IPS-15b (cell line): ENCODE measurements around the gene OR52E2.

Experiments
- H3K27me3 ChIP-seq: one replicate; pipeline ENCODE4 v1.6.1; 2013; ENCODE audit warnings: low read length; ENCODE audit not compliant: control insufficient read depth, insufficient read depth
- H3K36me3 ChIP-seq: one replicate; pipeline ENCODE4 v1.6.1; 2013; ENCODE audit warnings: low read length; ENCODE audit not compliant: control insufficient read depth, insufficient read depth
- H3K4me1 ChIP-seq: one replicate; pipeline ENCODE4 v1.6.1; 2013; ENCODE audit warnings: mild to moderate bottlenecking, low read length; ENCODE audit not compliant: control insufficient read depth, insufficient read depth
- H3K4me3 ChIP-seq: one replicate; pipeline ENCODE4 v1.5.1; 2013; ENCODE audit warnings: low read depth, low read length
- H3K9ac ChIP-seq: one replicate; pipeline ENCODE4 v1.6.1; 2013; ENCODE audit warnings: low read depth, mild to moderate bottlenecking, low read length
- H3K9me3 ChIP-seq: one replicate; pipeline ENCODE4 v1.6.1; 2013; ENCODE audit warnings: mild to moderate bottlenecking, low read length; ENCODE audit not compliant: control insufficient read depth, insufficient read depth

OR52E2 gene

DNA sequence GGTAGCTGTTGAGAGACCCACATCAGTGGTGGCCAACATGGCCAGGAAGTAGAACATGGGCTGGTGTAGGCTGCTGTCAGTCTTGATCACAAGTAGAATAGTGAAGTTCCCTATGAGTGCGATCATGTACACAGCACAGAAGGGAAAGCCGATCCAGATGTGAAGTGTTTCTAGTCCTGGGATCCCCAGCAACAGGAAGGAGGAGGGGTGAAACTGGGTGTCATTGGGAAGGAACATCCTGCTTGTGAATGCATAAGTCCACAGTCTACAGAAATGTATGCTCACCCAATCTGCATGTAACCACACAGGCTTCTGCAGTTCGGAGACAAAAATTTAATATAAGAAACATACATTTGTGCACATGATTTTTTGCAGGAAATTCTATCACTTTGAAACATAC is at the start of gene OR52E2:
OR52E2 (minus strand) TSS at position 237 of the 400 bp plus-strand sequence; CDS start at position 237, 0 bp downstream.
- Histone ChIP-seq H3K9me3 (no peaks in the 10 kb centered on the region), H3K4me3 (no peak within 1 kb of the TSS), H3K4me1 (no peaks in the 10 kb centered on the region), H3K36me3 (no peaks in the 10 kb centered on the region), H3K9ac (no peak within 1 kb of the TSS), H3K27me3 (no peaks in the 10 kb centered on the region)

DNA sequence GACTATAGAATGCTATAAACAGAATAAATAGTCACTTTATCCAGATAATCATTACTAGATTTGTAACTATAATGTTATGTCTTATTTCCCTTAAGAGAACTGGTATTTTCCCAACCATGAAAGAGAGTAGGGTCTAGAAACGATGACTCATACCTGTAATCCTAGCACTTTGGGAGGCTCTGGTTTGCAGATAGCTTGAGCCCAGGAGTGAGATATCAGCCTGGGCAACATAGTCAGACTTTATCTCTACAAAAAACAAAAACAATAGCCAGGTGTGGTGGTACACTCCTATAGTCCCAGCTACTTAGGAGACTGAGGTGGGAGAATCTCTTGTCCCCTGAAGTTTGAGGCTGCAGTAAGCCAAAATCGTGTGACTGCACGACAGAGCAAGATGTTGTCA is 47.9 kb upstream of the OR52E2 start:
- Histone ChIP-seq H3K36me3 (no peaks in the 10 kb centered on the region), H3K27me3 (no peaks in the 10 kb centered on the region), H3K9me3 (no peaks in the 10 kb centered on the region), H3K9ac (no peak overlapping the region), H3K4me1 (no peaks in the 10 kb centered on the region), H3K4me3 (no peak overlapping the region)

DNA sequence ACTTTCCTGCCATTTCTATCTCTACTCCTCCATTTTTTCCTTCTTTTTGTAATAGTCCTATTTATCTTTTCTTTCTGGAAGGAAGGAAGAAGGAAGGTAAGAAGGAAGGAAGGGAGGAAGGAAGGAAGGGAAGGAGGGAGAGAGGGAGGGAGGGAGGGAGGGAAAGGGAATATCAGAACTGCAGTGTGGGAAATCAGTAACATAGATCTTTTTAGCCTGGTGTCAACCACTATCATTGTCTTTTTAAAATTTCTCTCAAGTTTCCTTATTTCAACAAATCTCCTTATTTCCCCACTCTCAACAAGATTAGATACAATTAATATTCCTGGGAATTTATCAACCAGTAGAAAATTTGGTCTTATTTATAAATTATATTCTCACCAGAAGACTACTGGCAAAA is 43.6 kb upstream of the OR52E2 start:
- Histone ChIP-seq H3K4me3 (no peak overlapping the region), H3K9me3 (no peaks in the 10 kb centered on the region), H3K36me3 (no peaks in the 10 kb centered on the region), H3K9ac (no peak overlapping the region), H3K27me3 (no peaks in the 10 kb centered on the region), H3K4me1 (no peaks in the 10 kb centered on the region)

GRCh38 chr11:5102246-5102645 is 42.8 kb upstream of the OR52E2 start:
- no peaks in the 10 kb centered on the region for H3K27me3 ChIP-seq
- no peaks in the 10 kb centered on the region for H3K36me3 ChIP-seq
- no peaks in the 10 kb centered on the region for H3K9me3 ChIP-seq
- H3K9ac ChIP-seq, result no peak overlapping the region
- H3K4me1 ChIP-seq, result no peaks in the 10 kb centered on the region
- H3K4me3 ChIP-seq, result no peak overlapping the region

DNA sequence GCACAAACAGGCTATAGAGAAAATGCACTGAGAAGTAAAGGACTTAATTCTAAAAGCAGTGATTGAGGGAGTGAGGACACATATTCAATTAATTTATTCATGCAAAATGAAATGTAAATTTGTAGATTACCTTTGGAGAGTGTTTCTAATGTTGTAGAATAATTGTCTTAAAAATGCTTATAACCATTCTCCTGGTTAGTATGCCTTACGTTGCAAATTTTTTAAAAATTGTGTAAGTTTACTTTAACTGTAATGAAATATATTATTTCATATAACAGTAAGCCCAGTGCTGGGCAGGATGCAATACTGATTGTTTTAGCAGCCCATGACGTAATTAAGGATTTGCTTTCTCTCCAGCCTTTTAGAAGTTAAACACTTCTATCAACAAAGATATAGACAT is 36.6 kb upstream of the OR52E2 start:
- Histone ChIP-seq H3K9me3 (no peaks in the 10 kb centered on the region), H3K4me1 (no peaks in the 10 kb centered on the region), H3K27me3 (no peaks in the 10 kb centered on the region), H3K4me3 (no peak overlapping the region), H3K36me3 (no peaks in the 10 kb centered on the region), H3K9ac (no peak overlapping the region)

GRCh38 chr11:5092821-5093585 is 33.6 kb upstream of the OR52E2 start:
- Histone ChIP-seq H3K9me3 (no peaks in the 10 kb centered on the region), H3K27me3 (no peaks in the 10 kb centered on the region), H3K36me3 (no peaks in the 10 kb centered on the region), H3K4me3 (no peak overlapping the region), H3K9ac (no peak overlapping the region), H3K4me1 (no peaks in the 10 kb centered on the region)

- no peaks in the 10 kb centered on the region for H3K27me3 ChIP-seq
Observed at GRCh38 chr11:5090668-5091067, 31.2 kb upstream of the OR52E2 start.

DNA sequence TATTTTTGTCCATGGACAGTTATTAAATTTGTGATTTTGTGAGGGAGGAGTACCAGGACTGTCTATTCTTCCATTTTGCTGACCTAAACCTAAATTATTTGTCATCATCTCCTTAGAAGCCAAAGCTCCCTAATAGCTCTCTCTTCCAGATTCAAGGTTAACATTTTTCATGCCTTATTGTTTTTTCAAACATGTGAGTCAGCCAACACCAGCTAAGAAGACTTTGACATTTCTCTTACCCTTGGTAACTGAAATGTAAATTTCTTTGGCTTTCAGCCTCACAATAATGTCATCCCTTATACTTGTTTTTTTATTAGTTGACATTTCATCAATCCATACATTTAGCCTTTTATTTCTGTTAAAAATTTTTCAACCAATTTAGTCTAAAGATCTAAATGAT is 29.1 kb upstream of the OR52E2 start:
- no peaks in the 10 kb centered on the region for H3K36me3 ChIP-seq
- H3K4me1 ChIP-seq, result no peaks in the 10 kb centered on the region
- no peak overlapping the region for H3K4me3 ChIP-seq
- no peak overlapping the region for H3K9ac ChIP-seq
- H3K27me3 ChIP-seq, result no peaks in the 10 kb centered on the region
- H3K9me3 ChIP-seq, result no peaks in the 10 kb centered on the region

More at GRCh38 chr11:5090668-5091067, 31.2 kb upstream of the OR52E2 start:
- no peaks in the 10 kb centered on the region for H3K36me3 ChIP-seq
- no peak overlapping the region for H3K9ac ChIP-seq
- H3K4me3 ChIP-seq, result no peak overlapping the region
- no peaks in the 10 kb centered on the region for H3K9me3 ChIP-seq
- H3K4me1 ChIP-seq, result no peaks in the 10 kb centered on the region

- H3K4me3 ChIP-seq, result no peak overlapping the region
Observed at GRCh38 chr11:5083602-5084001, 24.2 kb upstream of the OR52E2 start.

DNA sequence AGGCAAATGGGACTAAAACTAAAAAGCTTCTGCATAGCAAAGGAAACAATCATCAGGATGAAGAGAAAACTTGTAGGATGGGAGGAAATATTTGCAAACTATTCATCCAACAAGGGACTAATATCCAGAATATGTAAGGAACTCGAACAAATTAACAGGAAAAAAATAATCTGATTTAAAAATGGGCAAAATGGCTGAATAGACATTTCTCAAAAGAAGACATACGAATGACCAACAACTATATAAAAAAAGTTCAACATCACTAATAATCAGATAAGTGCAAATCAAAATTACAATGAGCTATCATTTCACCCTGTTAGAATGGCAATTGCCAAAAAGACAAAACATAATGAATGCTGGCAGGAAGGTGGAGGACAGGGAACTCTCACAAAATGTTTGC is 22.0 kb upstream of the OR52E2 start:
- Histone ChIP-seq H3K36me3 (no peaks in the 10 kb centered on the region), H3K4me1 (no peaks in the 10 kb centered on the region), H3K9me3 (no peaks in the 10 kb centered on the region), H3K9ac (no peak overlapping the region), H3K27me3 (no peaks in the 10 kb centered on the region), H3K4me3 (no peak overlapping the region)

More at GRCh38 chr11:5083602-5084001, 24.2 kb upstream of the OR52E2 start:
- H3K36me3 ChIP-seq, result no peaks in the 10 kb centered on the region
- no peaks in the 10 kb centered on the region for H3K9me3 ChIP-seq
- H3K4me1 ChIP-seq, result no peaks in the 10 kb centered on the region
- H3K27me3 ChIP-seq, result no peaks in the 10 kb centered on the region
- no peak overlapping the region for H3K9ac ChIP-seq

DNA sequence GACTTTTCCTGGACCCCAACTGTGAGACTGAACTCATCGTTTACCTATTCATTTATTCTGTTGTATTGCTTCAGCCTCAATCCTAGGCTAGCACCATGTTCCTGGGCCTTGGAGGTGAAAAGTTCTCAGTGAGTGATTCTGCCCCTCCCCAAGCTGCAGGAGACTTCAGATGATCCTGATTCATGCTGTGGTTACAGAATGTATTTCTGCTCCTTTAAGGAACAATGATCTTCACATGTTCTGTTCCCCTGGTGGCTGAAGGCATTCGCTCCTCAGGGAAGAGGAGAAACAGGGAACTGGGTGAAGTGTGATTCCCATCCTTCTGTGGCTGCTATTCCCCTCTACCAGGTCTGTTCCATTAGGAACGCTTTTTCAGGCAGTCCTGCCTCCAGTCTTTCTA is 12.4 kb upstream of the OR52E2 start:
- Histone ChIP-seq H3K4me1 (no peaks in the 10 kb centered on the region), H3K9me3 (no peaks in the 10 kb centered on the region), H3K4me3 (no peak overlapping the region), H3K9ac (no peak overlapping the region), H3K36me3 (no peaks in the 10 kb centered on the region), H3K27me3 (no peaks in the 10 kb centered on the region)

DNA sequence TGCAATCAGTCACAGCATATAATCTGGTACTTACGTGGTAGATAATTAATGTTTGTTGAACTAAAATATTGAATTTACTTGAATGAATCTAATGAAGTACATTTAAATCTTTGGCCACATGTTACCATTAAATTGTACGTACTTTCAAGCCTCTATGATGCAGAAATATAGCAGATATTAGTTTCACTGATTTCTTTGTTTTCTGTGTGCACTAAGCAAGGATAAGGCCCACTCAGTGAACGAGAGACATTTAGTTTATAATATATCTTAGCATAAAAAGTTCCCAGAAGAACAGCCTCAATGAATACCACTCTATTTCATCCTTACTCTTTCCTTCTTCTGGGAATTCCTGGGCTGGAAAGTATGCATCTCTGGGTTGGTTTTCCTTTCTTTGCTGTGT is 9.8 kb upstream of the OR52E2 start, which contains the start of gene OR52E1:
OR52E1 (plus strand) TSS at position 301 of the 400 bp plus-strand sequence.
- Histone ChIP-seq H3K9me3 (no peaks in the 10 kb centered on the region), H3K4me1 (no peaks in the 10 kb centered on the region), H3K4me3 (no peak within 1 kb of the TSS), H3K36me3 (no peaks in the 10 kb centered on the region), H3K9ac (no peak within 1 kb of the TSS), H3K27me3 (no peaks in the 10 kb centered on the region)
